Fibroblast of the aortic adventitia (primary cell): ENCODE measurements around the gene ALG3. TPM values are rescaled to one million over a fixed set of nuclear protein-coding genes. Genes with fewer than 3 reads are reported as not detected.

ENCODE experiments used
- DNase-seq: peaks from one replicate; pipeline ENCODE4 v3.0.0-alpha.2; 2010; ENCODE audit warnings: low read depth
- H3K4me3 ChIP-seq: 2 replicates; pipeline ENCODE4 v1.5.1; 2011; ENCODE audit warnings: low read depth, mild to moderate bottlenecking, control low read depth, low read length, moderate library complexity
- CTCF ChIP-seq: IDR thresholded peaks from 2 replicates; pipeline ENCODE4 v1.5.1; 2011; ENCODE audit warnings: mild to moderate bottlenecking, low read length, control low read depth, inconsistent platforms; ENCODE audit not compliant: insufficient read depth
- total RNA-seq: library from RNA; depleted of rRNA; stranded (reverse); fragments of >200 nt; gene quantifications from 2 replicates; pipeline ENCODE4 v1.2.3, GENCODE V29; 2012; ENCODE audit warnings: low replicate concordance

ALG3 gene
- total RNA-seq, 1 donor, result 34.0 TPM

GRCh38 chr3:184229394-184230080 is 19.2 kb downstream of the ALG3 start, which contains the start of gene VWA5B2:
VWA5B2 (plus strand) TSS chr3:184229585; CDS start chr3:184230529, 944 bp downstream.
- TF ChIP-seq CTCF, result no peak
- peak within 1 kb of the TSS; percentile 55 for H3K4me3 ChIP-seq
- no peak for DNase-seq

- TF ChIP-seq CTCF, result no peak
- no peak for DNase-seq
- no peak overlapping the region for H3K4me3 ChIP-seq
Observed at GRCh38 chr3:184228376-184229137, 20.2 kb downstream of the ALG3 start.

GRCh38 chr3:184227481-184227935 is 21.3 kb downstream of the ALG3 start:
- no peak for DNase-seq
- peak; percentile 91 for TF ChIP-seq CTCF
- no peak overlapping the region for H3K4me3 ChIP-seq

GRCh38 chr3:184223946-184224345 is 24.8 kb downstream of the ALG3 start:
- no peak overlapping the region for H3K4me3 ChIP-seq
- DNase-seq, result no peak
- no peak for TF ChIP-seq CTCF

GRCh38 chr3:184222521-184222920 is 26.2 kb downstream of the ALG3 start:
- TF ChIP-seq CTCF, result no peak

GRCh38 chr3:184218814-184219213 is 29.9 kb downstream of the ALG3 start:
- no peak for TF ChIP-seq CTCF
- no peak for DNase-seq
- no peak overlapping the region for H3K4me3 ChIP-seq

More at GRCh38 chr3:184222521-184222920, 26.2 kb downstream of the ALG3 start:
- DNase-seq, result peak; percentile 64
- no peak overlapping the region for H3K4me3 ChIP-seq
